IgD-negative memory B cell (primary cell): ENCODE data around the gene ZNF831. TPM values are rescaled to one million over a fixed set of nuclear protein-coding genes. Genes with fewer than 3 reads are reported as not detected.

ENCODE experiments used
- H3K27ac Mint-ChIP-seq, 3 donors: one replicate each; pipeline ENCODE4 v1.8.0; 2020 to 2022; ENCODE audit warnings: mild to moderate bottlenecking in 3 of 3, mixed read lengths in 3 of 3, moderate library complexity in 1 of 3
- H3K27me3 Mint-ChIP-seq: one replicate; pipeline ENCODE4 v1.8.0; 2021; ENCODE audit warnings: mixed read lengths
- H3K36me3 Mint-ChIP-seq: one replicate; pipeline ENCODE4 v1.8.0; 2020; ENCODE audit warnings: mild to moderate bottlenecking, mixed read lengths
- H3K4me1 Mint-ChIP-seq, 3 donors: one replicate each; pipeline ENCODE4 v1.8.0; 2020 to 2022; ENCODE audit warnings: mixed read lengths in 3 of 3, mild to moderate bottlenecking in 1 of 3
- H3K4me3 Mint-ChIP-seq, 4 donors: one replicate each; pipeline ENCODE4 v1.8.0; 2020 to 2022; ENCODE audit warnings: mild to moderate bottlenecking in 4 of 4, mixed read lengths in 4 of 4, moderate library complexity in 3 of 4
- H3K9me3 Mint-ChIP-seq, 3 donors: one replicate each; pipeline ENCODE4 v1.8.0; 2020 to 2021; ENCODE audit warnings: mixed read lengths in 3 of 3, mild to moderate bottlenecking in 1 of 3
- polyA plus RNA-seq: library from polyadenylated mRNA; unstranded; fragments of 300-500 nt; fragmentation: Illumina TruSeq; gene quantifications from one replicate; pipeline ENCODE4 v1.2.3, GENCODE V29; 2021

Gene ZNF831
- polyA plus RNA-seq, 1 donor from 2014 or later: 1.2 TPM

- Mint-ChIP-seq H3K27ac (peak overlapping the region in 1 of 3 donors; percentile 63), H3K36me3 (peaks cover 12% of the 10 kb centered on the region), H3K4me3 (no peak overlapping the region), H3K27me3 (no peaks in the 10 kb centered on the region), H3K9me3 (no peaks in the 10 kb centered on the region), H3K4me1 (peaks cover 10 to 13% (median 10%) of the 10 kb centered on the region in 3 donors)
These were observed 11.4 kb downstream of the ZNF831 start for GRCh38 chr20:59175002-59175401.

- Mint-ChIP-seq H3K27me3 (no peaks in the 10 kb centered on the region), H3K36me3 (peaks cover 12% of the 10 kb centered on the region), H3K27ac (peak overlapping the region in 1 of 3 donors; percentile 2), H3K4me3 (no peak overlapping the region), H3K4me1 (peaks cover 10 to 13% (median 10%) of the 10 kb centered on the region in 3 donors), H3K9me3 (peaks cover 0 to under 1% (median 0%) of the 10 kb centered on the region in 3 donors)
These were observed 12.2 kb downstream of the ZNF831 start for GRCh38 chr20:59175861-59176260.

- Mint-ChIP-seq H3K9me3 (peaks cover 0 to 3% (median 0%) of the 10 kb centered on the region in 3 donors), H3K27ac (no peak overlapping the region), H3K36me3 (peaks cover 12% of the 10 kb centered on the region), H3K4me1 (peaks cover 11 to 13% (median 12%) of the 10 kb centered on the region in 3 donors), H3K4me3 (no peak overlapping the region), H3K27me3 (no peaks in the 10 kb centered on the region)
These were observed 13.2 kb downstream of the ZNF831 start for GRCh38 chr20:59176812-59177211.

- Mint-ChIP-seq H3K4me3 (peak overlapping the region in 2 of 4 donors; percentile 58 to 89), H3K36me3 (peaks cover 12% of the 10 kb centered on the region), H3K27ac (peak overlapping the region in 2 of 3 donors; percentile 21 to 42), H3K4me1 (peaks cover 17 to 19% (median 19%) of the 10 kb centered on the region in 3 donors), H3K9me3 (peaks cover 0 to 3% (median 0%) of the 10 kb centered on the region in 3 donors), H3K27me3 (no peaks in the 10 kb centered on the region)
These were observed 13.9 kb downstream of the ZNF831 start for GRCh38 chr20:59177266-59178250.

- no peaks in the 10 kb centered on the region for H3K27me3 Mint-ChIP-seq
- peaks cover 0 to 3% (median 0%) of the 10 kb centered on the region in 3 donors for H3K9me3 Mint-ChIP-seq
- peaks cover 9% of the 10 kb centered on the region for H3K36me3 Mint-ChIP-seq
- H3K27ac Mint-ChIP-seq: no peak overlapping the region
- H3K4me3 Mint-ChIP-seq: no peak overlapping the region
- H3K4me1 Mint-ChIP-seq: peaks cover 19 to 23% (median 22%) of the 10 kb centered on the region in 3 donors
These were observed 15.5 kb downstream of the ZNF831 start for GRCh38 chr20:59178983-59179595.

- Mint-ChIP-seq H3K27ac (no peak overlapping the region), H3K9me3 (peaks cover 0 to 3% (median 0%) of the 10 kb centered on the region in 3 donors), H3K4me3 (no peak overlapping the region), H3K36me3 (peaks cover 5% of the 10 kb centered on the region), H3K27me3 (no peaks in the 10 kb centered on the region), H3K4me1 (peaks cover 19 to 23% (median 22%) of the 10 kb centered on the region in 3 donors)
These were observed 16.4 kb downstream of the ZNF831 start for GRCh38 chr20:59179988-59180387.

- Mint-ChIP-seq H3K27me3 (no peaks in the 10 kb centered on the region), H3K4me3 (peak overlapping the region in 1 of 4 donors; percentile 78), H3K4me1 (peaks cover 16 to 23% (median 22%) of the 10 kb centered on the region in 3 donors), H3K9me3 (peaks cover 0 to 3% (median 0%) of the 10 kb centered on the region in 3 donors), H3K27ac (no peak overlapping the region), H3K36me3 (peaks cover 3% of the 10 kb centered on the region)
These were observed 18.3 kb downstream of the ZNF831 start for GRCh38 chr20:59181936-59182335.

GRCh38 chr20:59182401-59183044, 18.9 kb downstream of the ZNF831 start:
- Mint-ChIP-seq H3K27me3 (no peaks in the 10 kb centered on the region), H3K4me1 (peaks cover 15 to 22% (median 21%) of the 10 kb centered on the region in 3 donors), H3K4me3 (peak overlapping the region in 2 of 4 donors; percentile 78 to 81), H3K36me3 (peaks cover 3% of the 10 kb centered on the region), H3K27ac (peak overlapping the region in 1 of 3 donors; percentile 0), H3K9me3 (peaks cover 0 to 3% (median 0%) of the 10 kb centered on the region in 3 donors)

GRCh38 chr20:59183751-59184150, 20.1 kb downstream of the ZNF831 start:
- H3K27ac Mint-ChIP-seq: no peak overlapping the region
- peaks cover 8 to 16% (median 14%) of the 10 kb centered on the region in 3 donors for H3K4me1 Mint-ChIP-seq
- peak overlapping the region in 1 of 4 donors; percentile 49 for H3K4me3 Mint-ChIP-seq
- peaks cover 3% of the 10 kb centered on the region for H3K36me3 Mint-ChIP-seq
- H3K9me3 Mint-ChIP-seq: peaks cover 0 to 3% (median 0%) of the 10 kb centered on the region in 3 donors
- H3K27me3 Mint-ChIP-seq: no peaks in the 10 kb centered on the region

- Mint-ChIP-seq H3K9me3 (peaks cover 0 to 3% (median 0%) of the 10 kb centered on the region in 3 donors), H3K4me1 (peaks cover 8 to 16% (median 13%) of the 10 kb centered on the region in 3 donors), H3K27me3 (no peaks in the 10 kb centered on the region), H3K4me3 (peak overlapping the region in 1 of 4 donors; percentile 25), H3K27ac (no peak overlapping the region), H3K36me3 (peaks cover 1% of the 10 kb centered on the region)
These were observed 21.3 kb downstream of the ZNF831 start for GRCh38 chr20:59184880-59185447.

- no peak overlapping the region for H3K27ac Mint-ChIP-seq
- peaks cover 0 to 3% (median 0%) of the 10 kb centered on the region in 3 donors for H3K9me3 Mint-ChIP-seq
- H3K4me3 Mint-ChIP-seq: no peak overlapping the region
- peaks cover 8 to 16% (median 13%) of the 10 kb centered on the region in 3 donors for H3K4me1 Mint-ChIP-seq
- H3K36me3 Mint-ChIP-seq: peaks cover 1% of the 10 kb centered on the region
- no peaks in the 10 kb centered on the region for H3K27me3 Mint-ChIP-seq
These were observed 22.2 kb downstream of the ZNF831 start for GRCh38 chr20:59185809-59186208.

GRCh38 chr20:59190466-59190865, 26.8 kb downstream of the ZNF831 start:
- Mint-ChIP-seq H3K36me3 (no peaks in the 10 kb centered on the region), H3K9me3 (no peaks in the 10 kb centered on the region), H3K27me3 (no peaks in the 10 kb centered on the region), H3K4me1 (peaks cover 0 to 5% (median 4%) of the 10 kb centered on the region in 3 donors), H3K27ac (no peak overlapping the region), H3K4me3 (no peak overlapping the region)

- no peaks in the 10 kb centered on the region for H3K36me3 Mint-ChIP-seq
- H3K4me3 Mint-ChIP-seq: no peak overlapping the region
- H3K9me3 Mint-ChIP-seq: no peaks in the 10 kb centered on the region
- H3K27ac Mint-ChIP-seq: no peak overlapping the region
- H3K27me3 Mint-ChIP-seq: no peaks in the 10 kb centered on the region
- H3K4me1 Mint-ChIP-seq: peaks cover 0 to 5% (median 4%) of the 10 kb centered on the region in 3 donors
These were observed 27.6 kb downstream of the ZNF831 start for GRCh38 chr20:59191036-59191755.
